GM18502 (cell line): ENCODE data around the gene TPPP3.

Experiments used
- ATAC-seq: cut with Tn5 transposase; IDR thresholded peaks from one replicate; pipeline ENCODE4 v1.9.1; 2021; ENCODE audit warnings: mild to moderate bottlenecking; ENCODE audit not compliant: unreplicated experiment, poor library complexity

TPPP3 gene

GRCh38 chr16:67393111-67393787 lies at the start of gene TPPP3:
TSS of gene TPPP3 (minus strand) at chr16:67393498. CDS start at chr16:67391111, 2,387 bp downstream.
- ATAC-seq, result no peak

- no peak for ATAC-seq
These were observed 49.4 kb upstream of the TPPP3 start for GRCh38 chr16:67442581-67443255.

GRCh38 chr16:67441907-67442306 lies 48.6 kb upstream of the TPPP3 start:
- ATAC-seq, result no peak

- ATAC-seq, result no peak
These were observed 48.0 kb upstream of the TPPP3 start for GRCh38 chr16:67441271-67441753.

GRCh38 chr16:67438824-67439393 lies 45.6 kb upstream of the TPPP3 start:
- ATAC-seq, result no peak

- no peak for ATAC-seq
These were observed 44.9 kb upstream of the TPPP3 start for GRCh38 chr16:67438098-67438791.

GRCh38 chr16:67437513-67437912 lies 44.2 kb upstream of the TPPP3 start:
- ATAC-seq, result no peak

GRCh38 chr16:67436640-67437193 lies 43.4 kb upstream of the TPPP3 start:
- ATAC-seq, result no peak

GRCh38 chr16:67435758-67436164 lies 42.5 kb upstream of the TPPP3 start:
- ATAC-seq, result no peak

- no peak for ATAC-seq
These were observed 39.9 kb upstream of the TPPP3 start for GRCh38 chr16:67433131-67433719.

- no peak for ATAC-seq
These were observed 39.2 kb upstream of the TPPP3 start for GRCh38 chr16:67432506-67432890.

- no peak for ATAC-seq
These were observed 38.6 kb upstream of the TPPP3 start for GRCh38 chr16:67431775-67432505.

GRCh38 chr16:67430977-67431774 lies 37.9 kb upstream of the TPPP3 start, which contains the start of gene HSD11B2:
TSS of gene HSD11B2 (plus strand) at chr16:67431121. CDS start at chr16:67431249, 128 bp downstream.
- ATAC-seq, result no peak

GRCh38 chr16:67430504-67430976 lies 37.2 kb upstream of the TPPP3 start:
- ATAC-seq, result no peak

GRCh38 chr16:67429799-67430503 lies 36.7 kb upstream of the TPPP3 start:
- no peak for ATAC-seq

- no peak for ATAC-seq
These were observed 35.9 kb upstream of the TPPP3 start for GRCh38 chr16:67429053-67429798.

- no peak for ATAC-seq
These were observed 34.9 kb upstream of the TPPP3 start for GRCh38 chr16:67428146-67428731.
